IgD-negative memory B cell (primary cell): Measurements from ENCODE around the gene ATP6AP2. TPM values are rescaled to one million over a fixed set of nuclear protein-coding genes. Genes with fewer than 3 reads are reported as not detected.
"Not testable (repeated sequence)": the region's sequence is repeated elsewhere in the genome, so short reads cannot be mapped to it uniquely, and the experiment has no call there.

Experiments
- H3K27ac Mint-ChIP-seq, 3 donors: one replicate each; pipeline ENCODE4 v1.8.0; 2020 to 2022; ENCODE audit warnings: mild to moderate bottlenecking in 3 of 3, mixed read lengths in 3 of 3, moderate library complexity in 1 of 3
- H3K27me3 Mint-ChIP-seq: one replicate; pipeline ENCODE4 v1.8.0; 2021; ENCODE audit warnings: mixed read lengths
- H3K36me3 Mint-ChIP-seq: one replicate; pipeline ENCODE4 v1.8.0; 2020; ENCODE audit warnings: mild to moderate bottlenecking, mixed read lengths
- H3K4me1 Mint-ChIP-seq, 3 donors: one replicate each; pipeline ENCODE4 v1.8.0; 2020 to 2022; ENCODE audit warnings: mixed read lengths in 3 of 3, mild to moderate bottlenecking in 1 of 3
- H3K4me3 Mint-ChIP-seq, 4 donors: one replicate each; pipeline ENCODE4 v1.8.0; 2020 to 2022; ENCODE audit warnings: mild to moderate bottlenecking in 4 of 4, mixed read lengths in 4 of 4, moderate library complexity in 3 of 4
- H3K9me3 Mint-ChIP-seq, 3 donors: one replicate each; pipeline ENCODE4 v1.8.0; 2020 to 2021; ENCODE audit warnings: mixed read lengths in 3 of 3, mild to moderate bottlenecking in 1 of 3
- polyA plus RNA-seq: library from polyadenylated mRNA; unstranded; fragments of 300-500 nt; fragmentation: Illumina TruSeq; gene quantifications from one replicate; pipeline ENCODE4 v1.2.3, GENCODE V29; 2021

The ATP6AP2 gene
- polyA plus RNA-seq, 1 donor from 2014 or later: 118 TPM

DNA sequence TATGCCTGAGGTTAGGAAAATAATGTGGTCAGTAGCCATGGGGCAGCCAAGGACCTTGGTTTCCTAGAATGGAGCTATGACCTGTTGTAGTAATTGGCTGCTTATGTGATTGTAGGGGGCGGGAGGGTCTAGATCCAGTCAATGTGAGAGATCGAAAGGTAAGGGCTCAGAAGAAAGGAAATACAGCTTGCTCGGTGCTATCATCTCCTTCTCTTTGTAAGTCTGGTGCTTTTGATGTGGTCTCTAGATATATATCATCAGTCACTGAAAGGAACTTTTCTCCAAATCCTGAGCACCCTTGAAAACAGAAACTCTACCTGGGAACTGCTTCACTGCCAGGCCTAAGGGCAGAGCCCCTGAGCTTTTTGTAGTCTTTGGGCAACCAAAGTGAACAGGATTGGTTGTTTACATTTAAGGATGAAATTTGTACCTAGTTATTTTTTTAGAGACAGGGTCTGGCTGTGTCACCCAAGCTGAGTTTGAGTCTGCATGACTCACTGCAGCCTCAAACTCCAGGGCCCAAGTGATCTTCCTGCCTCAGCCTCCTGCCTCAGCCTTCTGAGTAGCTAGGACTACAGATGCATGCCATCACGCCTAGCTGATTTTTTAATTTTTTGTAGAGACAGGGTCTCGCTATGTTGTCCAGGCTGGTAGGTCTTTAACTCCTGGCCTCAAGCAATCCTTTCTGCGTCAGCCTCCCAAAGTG lies 9.0 kb downstream of the ATP6AP2 start:
- not testable (repeated sequence) for H3K4me1 Mint-ChIP-seq, H3K9me3 Mint-ChIP-seq, H3K27ac Mint-ChIP-seq, H3K4me3 Mint-ChIP-seq, H3K36me3 Mint-ChIP-seq
- peaks cover 10% of the 10 kb centered on the region for H3K27me3 Mint-ChIP-seq

DNA sequence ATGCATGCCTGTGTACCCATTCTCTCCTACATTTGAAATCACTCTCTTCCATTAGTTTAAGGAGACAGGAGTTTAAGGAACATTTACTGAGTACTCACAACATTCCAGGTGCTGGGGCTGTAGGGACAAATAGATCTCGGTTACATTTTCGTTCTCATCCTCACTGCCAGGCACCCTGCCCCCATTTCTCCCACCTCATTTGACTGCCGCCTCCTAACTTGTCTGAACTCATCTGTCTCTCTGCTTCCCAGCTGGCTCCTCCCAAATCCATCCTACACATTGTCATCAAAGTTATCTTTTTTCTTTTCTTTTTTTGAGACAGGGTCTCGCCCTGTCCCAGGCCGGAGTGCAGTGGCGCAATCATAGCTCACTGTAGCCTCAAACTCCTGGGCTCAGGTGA lies 22.7 kb downstream of the ATP6AP2 start:
- Mint-ChIP-seq H3K9me3 (no peaks in the 10 kb centered on the region), H3K4me1 (no peaks in the 10 kb centered on the region), H3K36me3 (peaks cover 3% of the 10 kb centered on the region), H3K27me3 (peaks cover 2% of the 10 kb centered on the region), H3K27ac (peak overlapping the region in 2 of 3 donors; percentile 8 to 80), H3K4me3 (no peak overlapping the region)

DNA sequence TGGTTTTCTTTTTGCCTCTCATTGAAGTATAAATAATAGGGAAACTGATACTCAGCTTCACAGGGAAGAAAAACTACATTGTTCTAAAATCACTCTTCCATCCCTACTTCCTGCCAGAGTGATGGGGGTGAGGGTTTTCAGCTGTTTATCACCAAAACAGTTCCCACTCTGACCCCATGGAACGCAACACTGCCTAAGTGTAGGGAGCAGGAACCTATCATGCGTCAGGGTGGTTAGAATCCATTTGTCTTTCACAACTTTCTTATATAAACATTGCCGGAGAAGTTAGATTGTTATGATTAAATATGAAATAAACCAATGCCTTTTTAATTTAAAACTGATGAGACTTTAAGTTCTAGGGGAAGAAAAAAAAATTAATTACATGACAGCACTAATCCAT lies 26.6 kb downstream of the ATP6AP2 start:
- H3K36me3 Mint-ChIP-seq: no peaks in the 10 kb centered on the region
- H3K4me1 Mint-ChIP-seq: no peaks in the 10 kb centered on the region
- no peak overlapping the region for H3K27ac Mint-ChIP-seq
- H3K27me3 Mint-ChIP-seq: no peaks in the 10 kb centered on the region
- H3K4me3 Mint-ChIP-seq: no peak overlapping the region
- no peaks in the 10 kb centered on the region for H3K9me3 Mint-ChIP-seq

DNA sequence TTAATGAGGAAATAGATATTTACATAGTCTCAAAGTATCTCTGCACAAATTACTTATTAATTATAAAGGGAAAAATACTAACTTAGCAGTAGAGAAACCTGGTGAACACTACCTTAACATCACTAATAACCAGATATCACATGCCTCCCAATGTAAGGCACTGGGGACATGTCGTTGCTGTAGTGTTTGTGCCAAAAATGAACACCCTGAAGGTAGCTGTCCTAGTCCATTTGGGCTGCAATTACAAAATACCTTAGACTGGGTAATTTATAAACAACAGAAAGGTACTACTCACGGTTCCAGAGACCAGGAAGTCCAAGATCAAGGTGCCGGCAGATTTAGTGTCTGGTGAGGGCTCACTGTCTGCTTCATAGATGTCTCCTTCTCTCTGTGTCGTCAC lies 31.7 kb downstream of the ATP6AP2 start:
- no peaks in the 10 kb centered on the region for H3K9me3 Mint-ChIP-seq
- no peak overlapping the region for H3K4me3 Mint-ChIP-seq
- H3K36me3 Mint-ChIP-seq: no peaks in the 10 kb centered on the region
- H3K27ac Mint-ChIP-seq: no peak overlapping the region
- no peaks in the 10 kb centered on the region for H3K4me1 Mint-ChIP-seq
- H3K27me3 Mint-ChIP-seq: no peaks in the 10 kb centered on the region

DNA sequence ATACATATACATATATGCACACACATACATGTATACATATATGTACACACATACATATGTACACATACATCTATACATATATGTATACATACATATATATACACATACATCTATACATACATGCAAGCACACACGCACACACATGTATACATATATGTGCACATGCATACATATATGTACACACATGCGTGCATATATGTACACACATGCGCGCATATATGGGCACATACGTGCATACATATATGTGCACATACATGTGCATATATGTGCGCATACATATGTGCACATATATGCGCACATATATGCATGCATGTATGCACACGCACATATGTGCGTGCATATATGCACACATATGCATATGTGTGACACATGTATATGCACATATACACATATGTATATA lies 35.2 kb downstream of the ATP6AP2 start:
- H3K4me3 Mint-ChIP-seq: no peak overlapping the region
- H3K9me3 Mint-ChIP-seq: no peaks in the 10 kb centered on the region
- peaks cover 2% of the 10 kb centered on the region for H3K36me3 Mint-ChIP-seq
- no peaks in the 10 kb centered on the region for H3K27me3 Mint-ChIP-seq
- H3K27ac Mint-ChIP-seq: no peak overlapping the region
- no peaks in the 10 kb centered on the region for H3K4me1 Mint-ChIP-seq

DNA sequence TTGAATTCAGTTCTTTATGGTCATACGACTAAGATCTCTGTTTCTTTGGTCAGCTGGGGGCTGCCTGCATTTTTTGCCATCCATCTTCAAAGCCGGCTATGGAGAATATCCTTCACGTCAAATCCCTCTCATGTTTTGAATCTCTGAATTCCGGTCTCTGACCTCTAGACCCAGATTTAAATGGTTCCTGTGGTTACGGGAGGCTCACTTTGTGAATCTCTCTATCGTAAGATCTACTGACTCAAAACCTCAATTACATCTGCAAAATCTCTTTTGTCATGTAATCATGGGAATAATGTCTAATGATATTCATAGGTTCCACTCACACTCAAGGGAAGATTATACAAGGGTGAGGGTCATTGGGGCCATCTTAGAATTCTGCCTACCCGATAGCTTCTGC lies 36.8 kb downstream of the ATP6AP2 start:
- Mint-ChIP-seq H3K4me1 (no peaks in the 10 kb centered on the region), H3K27ac (no peak overlapping the region), H3K36me3 (peaks cover 2% of the 10 kb centered on the region), H3K9me3 (no peaks in the 10 kb centered on the region), H3K4me3 (no peak overlapping the region), H3K27me3 (no peaks in the 10 kb centered on the region)

DNA sequence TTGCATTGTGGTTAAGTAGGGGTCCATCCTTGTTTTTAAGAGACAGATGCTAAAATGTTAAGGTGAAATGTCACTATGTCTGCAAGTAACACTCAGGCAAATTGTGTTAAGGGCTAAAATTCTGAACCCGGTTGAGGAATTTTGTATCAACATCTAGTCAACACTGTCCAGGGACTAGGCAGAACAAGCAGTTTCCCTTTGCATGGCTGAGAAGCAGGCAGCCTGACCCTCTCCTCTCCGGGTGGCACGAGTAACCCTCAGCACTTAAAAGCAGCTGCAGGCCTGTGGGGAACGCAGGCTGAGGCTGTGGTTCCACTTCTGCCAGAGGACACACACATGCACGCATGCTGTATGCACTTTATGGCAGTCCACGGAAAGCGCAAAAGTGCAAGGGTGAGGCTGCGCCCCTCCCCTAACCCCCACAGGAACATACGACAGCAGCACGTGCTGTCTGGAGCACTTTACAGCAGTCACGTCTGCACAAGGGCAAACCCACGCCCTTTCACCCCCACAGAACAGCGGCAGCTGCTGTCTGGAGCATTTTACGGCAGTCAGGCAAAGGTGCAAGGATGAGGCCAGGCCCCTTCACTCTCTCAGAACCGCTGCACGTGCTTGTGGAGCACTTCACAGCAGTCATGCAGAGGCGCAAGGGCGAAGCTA lies 41.8 kb downstream of the ATP6AP2 start:
- Mint-ChIP-seq H3K27ac (no peak overlapping the region), H3K9me3 (no peaks in the 10 kb centered on the region)

DNA sequence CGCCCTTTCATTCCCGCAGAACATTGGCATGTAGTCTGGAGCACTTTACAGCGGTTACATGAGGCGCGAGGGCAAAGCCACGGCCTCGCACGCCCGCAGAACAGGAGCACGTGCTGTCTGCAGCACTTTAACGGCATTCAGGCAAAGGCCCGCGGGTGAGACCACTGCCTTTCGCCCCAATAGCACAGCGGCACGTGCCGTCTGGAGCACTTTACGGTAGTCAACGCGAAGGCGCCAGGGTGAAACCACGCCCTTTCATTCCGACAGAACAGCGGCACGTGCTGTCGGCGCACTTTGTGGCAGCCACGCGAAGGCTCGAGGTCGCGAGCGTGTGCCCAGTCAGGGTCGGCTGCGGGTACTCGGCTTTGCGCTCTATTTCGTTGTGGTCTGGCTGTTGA lies 42.4 kb downstream of the ATP6AP2 start, which contains the start of gene MPC1L:
Gene MPC1L (plus strand): TSS at position 290 of the 398 bp plus-strand sequence. CDS start 138 bp downstream, outside the sequence.
- H3K27ac Mint-ChIP-seq: no peak within 1 kb of the TSS
- no peaks in the 10 kb centered on the region for H3K27me3 Mint-ChIP-seq
- peaks cover 6% of the 10 kb centered on the region for H3K36me3 Mint-ChIP-seq
- peaks cover 0 to 2% (median 0%) of the 10 kb centered on the region in 3 donors for H3K4me1 Mint-ChIP-seq
- H3K9me3 Mint-ChIP-seq: no peaks in the 10 kb centered on the region
- H3K4me3 Mint-ChIP-seq: no peak within 1 kb of the TSS

More for the DNA sequence above, 41.8 kb downstream of the ATP6AP2 start:
- H3K36me3 Mint-ChIP-seq: peaks cover 6% of the 10 kb centered on the region
- H3K4me3 Mint-ChIP-seq: no peak overlapping the region
- peaks cover 0 to 2% (median 0%) of the 10 kb centered on the region in 3 donors for H3K4me1 Mint-ChIP-seq
- no peaks in the 10 kb centered on the region for H3K27me3 Mint-ChIP-seq

DNA sequence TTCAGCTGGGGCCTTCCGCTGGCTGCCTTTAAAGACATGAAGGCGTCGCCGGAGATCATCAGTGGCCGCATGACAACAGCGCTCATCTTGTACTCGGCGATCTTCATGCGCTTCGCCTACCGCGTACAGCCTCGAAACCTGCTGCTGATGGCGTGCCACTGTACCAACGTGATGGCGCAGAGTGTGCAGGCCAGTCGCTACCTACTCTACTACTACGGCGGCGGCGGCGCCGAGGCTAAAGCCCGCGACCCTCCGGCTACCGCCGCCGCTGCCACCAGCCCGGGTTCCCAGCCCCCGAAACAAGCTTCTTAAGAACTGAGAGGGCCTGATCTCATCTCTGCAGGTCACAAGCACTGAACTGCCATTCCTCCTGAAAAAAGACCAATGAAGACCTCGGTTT lies 42.9 kb downstream of the ATP6AP2 start:
- no peak overlapping the region for H3K27ac Mint-ChIP-seq
- H3K4me1 Mint-ChIP-seq: peaks cover 0 to 2% (median 0%) of the 10 kb centered on the region in 3 donors
- H3K27me3 Mint-ChIP-seq: no peaks in the 10 kb centered on the region
- no peaks in the 10 kb centered on the region for H3K9me3 Mint-ChIP-seq
- H3K36me3 Mint-ChIP-seq: peaks cover 6% of the 10 kb centered on the region
- no peak overlapping the region for H3K4me3 Mint-ChIP-seq

DNA sequence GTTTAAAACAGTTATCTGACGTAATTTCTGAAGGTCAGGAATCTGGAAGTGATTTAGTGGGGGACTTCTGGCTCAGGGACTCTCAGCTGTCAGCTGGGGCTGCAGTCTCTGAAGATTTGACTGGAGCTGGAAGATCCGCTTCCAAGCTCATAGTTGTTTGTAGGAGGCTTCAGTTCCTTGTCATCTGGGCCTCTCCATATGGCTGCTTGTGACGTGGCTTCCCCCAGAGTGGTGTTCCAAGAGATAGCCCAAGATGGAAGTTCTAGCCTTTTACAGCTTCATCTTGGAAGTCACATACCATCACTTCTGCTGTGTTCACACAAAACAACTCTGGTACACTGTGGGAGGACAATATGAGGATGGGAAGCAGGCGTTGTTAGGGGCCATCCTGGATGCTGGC lies 44.5 kb downstream of the ATP6AP2 start:
- Mint-ChIP-seq H3K4me1 (peaks cover 0 to 2% (median 0%) of the 10 kb centered on the region in 3 donors), H3K27me3 (no peaks in the 10 kb centered on the region), H3K4me3 (no peak overlapping the region), H3K27ac (no peak overlapping the region), H3K9me3 (no peaks in the 10 kb centered on the region), H3K36me3 (peaks cover 4% of the 10 kb centered on the region)

DNA sequence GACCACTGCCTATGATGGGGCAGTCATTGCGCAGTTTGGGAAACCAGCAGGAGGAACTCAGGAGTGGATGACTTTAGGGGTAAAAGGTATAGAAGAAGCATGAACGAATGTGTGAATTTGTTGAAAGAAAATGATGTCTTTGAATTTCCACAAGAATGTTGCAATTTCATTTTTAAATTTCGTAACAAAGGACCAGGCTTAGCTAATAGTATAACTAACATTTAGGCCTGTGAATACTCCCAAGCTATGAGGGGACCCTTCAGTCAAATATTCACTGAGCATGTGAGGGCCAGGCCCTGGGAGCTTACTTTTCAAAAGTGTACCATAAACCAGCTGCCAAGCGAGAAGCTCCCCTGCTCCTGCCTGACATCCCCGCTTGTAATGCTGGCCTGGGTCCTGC lies 47.7 kb downstream of the ATP6AP2 start:
- no peaks in the 10 kb centered on the region for H3K9me3 Mint-ChIP-seq
- H3K27ac Mint-ChIP-seq: no peak overlapping the region
- peaks cover 4% of the 10 kb centered on the region for H3K36me3 Mint-ChIP-seq
- H3K27me3 Mint-ChIP-seq: no peaks in the 10 kb centered on the region
- peaks cover 6 to 15% (median 10%) of the 10 kb centered on the region in 3 donors for H3K4me1 Mint-ChIP-seq
- no peak overlapping the region for H3K4me3 Mint-ChIP-seq

DNA sequence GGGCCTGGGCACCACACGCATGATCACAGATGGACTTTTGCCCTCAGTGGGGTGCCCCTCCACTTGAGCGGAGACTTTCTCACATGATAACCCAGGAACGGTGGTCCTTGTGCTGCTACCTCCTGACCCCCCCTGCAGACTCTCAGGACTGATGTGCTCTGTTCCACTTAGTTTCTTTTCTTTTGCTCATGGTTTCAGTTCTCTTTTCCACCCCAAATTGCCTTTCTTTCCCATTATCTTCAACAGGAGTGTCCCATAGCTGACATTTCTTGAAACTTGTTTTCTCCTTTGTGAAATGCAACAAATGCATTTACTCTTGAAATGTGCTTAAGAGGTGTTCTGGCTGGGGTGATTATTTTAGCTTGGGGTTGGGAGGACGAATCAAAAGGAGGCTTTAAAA lies 51.4 kb downstream of the ATP6AP2 start:
- no peaks in the 10 kb centered on the region for H3K9me3 Mint-ChIP-seq
- peaks cover 3% of the 10 kb centered on the region for H3K36me3 Mint-ChIP-seq
- H3K27ac Mint-ChIP-seq: no peak overlapping the region
- no peak overlapping the region for H3K4me3 Mint-ChIP-seq
- peaks cover 8 to 18% (median 17%) of the 10 kb centered on the region in 3 donors for H3K4me1 Mint-ChIP-seq
- no peaks in the 10 kb centered on the region for H3K27me3 Mint-ChIP-seq

DNA sequence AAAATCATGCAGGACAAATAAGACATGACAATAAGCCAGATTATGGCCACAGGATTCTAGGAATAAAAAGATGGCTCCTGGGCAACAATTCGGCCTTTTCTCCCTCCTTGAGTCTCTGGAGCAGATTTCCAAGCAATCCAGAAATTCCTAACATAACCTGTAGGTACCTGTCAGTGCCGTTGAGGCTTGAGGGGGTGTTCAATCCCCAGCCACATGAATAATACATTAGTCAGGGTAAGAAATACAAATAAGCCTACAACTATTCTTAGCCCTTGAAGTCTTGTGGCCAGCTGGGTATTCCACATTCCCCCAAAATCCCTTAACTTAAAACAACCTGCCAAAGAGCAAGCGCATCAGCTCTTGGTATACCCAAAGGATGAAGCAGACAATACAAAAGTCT lies 56.9 kb downstream of the ATP6AP2 start:
- no peaks in the 10 kb centered on the region for H3K9me3 Mint-ChIP-seq
- no peak overlapping the region for H3K4me3 Mint-ChIP-seq
- peaks cover 15 to 22% (median 19%) of the 10 kb centered on the region in 3 donors for H3K4me1 Mint-ChIP-seq
- no peak overlapping the region for H3K27ac Mint-ChIP-seq
- H3K36me3 Mint-ChIP-seq: peaks cover 5% of the 10 kb centered on the region
- no peaks in the 10 kb centered on the region for H3K27me3 Mint-ChIP-seq

DNA sequence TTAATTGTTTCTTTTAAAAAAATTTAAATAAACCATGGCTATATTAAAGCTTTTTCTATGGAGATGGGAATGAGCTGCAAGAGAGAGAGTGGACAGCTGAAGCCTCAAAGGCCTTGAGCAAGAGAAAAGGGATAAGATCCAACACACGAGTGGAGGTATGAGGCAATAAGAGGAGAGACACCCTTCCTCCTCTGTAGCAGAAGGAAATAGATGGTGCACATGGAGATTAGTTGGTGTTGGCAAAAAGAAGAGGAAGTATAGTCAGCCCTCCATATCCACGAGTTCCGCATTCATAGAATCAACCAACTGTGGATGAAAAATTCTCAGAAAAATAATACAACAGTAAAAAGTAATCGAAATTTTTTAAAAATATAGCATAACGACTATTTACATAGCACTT lies 63.4 kb downstream of the ATP6AP2 start:
- no peaks in the 10 kb centered on the region for H3K9me3 Mint-ChIP-seq
- peak overlapping the region; percentile 85 to 98 (median 90) for H3K4me3 Mint-ChIP-seq
- no peaks in the 10 kb centered on the region for H3K36me3 Mint-ChIP-seq
- H3K27ac Mint-ChIP-seq: peak overlapping the region; percentile 88 to 98 (median 95)
- no peaks in the 10 kb centered on the region for H3K27me3 Mint-ChIP-seq
- H3K4me1 Mint-ChIP-seq: peaks cover 32 to 33% (median 32%) of the 10 kb centered on the region in 3 donors

DNA sequence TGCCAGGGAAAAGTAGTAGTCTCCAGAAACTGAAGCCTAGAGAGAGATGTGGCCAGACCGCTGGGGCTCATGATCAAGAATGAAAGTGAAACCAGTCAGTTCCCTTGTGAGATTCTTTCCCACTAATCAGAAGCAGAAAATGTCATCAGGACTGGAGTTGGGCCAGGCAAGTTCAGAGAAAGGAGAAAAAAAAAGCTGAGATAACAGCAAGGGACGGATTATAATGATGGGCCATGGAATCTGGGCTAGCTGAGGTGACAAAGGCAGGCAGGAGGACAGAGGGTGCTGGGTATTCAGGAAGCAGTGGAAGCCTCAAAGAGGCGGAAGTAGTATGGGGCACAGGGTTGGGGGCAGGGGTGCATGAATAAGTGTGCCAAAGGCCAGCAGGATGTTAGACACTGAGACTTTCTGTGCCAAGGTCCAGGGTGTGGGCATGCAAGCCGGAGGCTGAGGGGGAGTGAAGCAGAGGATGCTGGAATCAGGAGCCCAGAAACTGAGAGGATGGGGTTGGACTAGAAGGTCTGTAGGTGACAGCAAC lies 64.1 kb downstream of the ATP6AP2 start:
- Mint-ChIP-seq H3K9me3 (no peaks in the 10 kb centered on the region), H3K27me3 (no peaks in the 10 kb centered on the region), H3K36me3 (no peaks in the 10 kb centered on the region), H3K27ac (peak overlapping the region; percentile 88 to 98 (median 95)), H3K4me3 (peak overlapping the region; percentile 87 to 98 (median 94)), H3K4me1 (peaks cover 27 to 30% (median 29%) of the 10 kb centered on the region in 3 donors)
